Measurements from ENCODE around the gene ECI2. TPM values are rescaled to one million over a fixed set of nuclear protein-coding genes. Genes with fewer than 3 reads are reported as not detected.

Gene ECI2
- 95.9 and 111 TPM in 2 replicates for total RNA-seq (2014; rRNA removed; shearing (Covaris generic))

GRCh38 chr6:4134841-4135664 lies at the start of gene ECI2:
Gene ECI2 (minus strand): TSS chr6:4135575. CDS start chr6:4135560, 15 bp downstream.
- DNase-seq (ENCODE audit: low spot score), result peak; percentile 57

GRCh38 chr6:4180652-4181255 lies 45.4 kb upstream of the ECI2 start:
- DNase-seq (ENCODE audit: low spot score), result no peak

GRCh38 chr6:4179960-4180651 lies 44.7 kb upstream of the ECI2 start:
- no peak for DNase-seq (ENCODE audit: low spot score)

GRCh38 chr6:4178737-4179333 lies 43.5 kb upstream of the ECI2 start:
- no peak for DNase-seq (ENCODE audit: low spot score)

- no peak for DNase-seq (ENCODE audit: low spot score)
Measured at GRCh38 chr6:4176907-4177306, 41.5 kb upstream of the ECI2 start.

- DNase-seq (ENCODE audit: low spot score), result no peak
Measured at GRCh38 chr6:4174042-4174441, 38.7 kb upstream of the ECI2 start.

- no peak for DNase-seq (ENCODE audit: low spot score)
Measured at GRCh38 chr6:4172368-4172767, 37.0 kb upstream of the ECI2 start.

- no peak for DNase-seq (ENCODE audit: low spot score)
Measured at GRCh38 chr6:4170297-4170696, 34.9 kb upstream of the ECI2 start.

- no peak for DNase-seq (ENCODE audit: low spot score)
Measured at GRCh38 chr6:4169028-4169789, 33.8 kb upstream of the ECI2 start.

- no peak for DNase-seq (ENCODE audit: low spot score)
Measured at GRCh38 chr6:4167833-4168232, 32.5 kb upstream of the ECI2 start.

- no peak for DNase-seq (ENCODE audit: low spot score)
Measured at GRCh38 chr6:4167123-4167522, 31.7 kb upstream of the ECI2 start.

- no peak for DNase-seq (ENCODE audit: low spot score)
Measured at GRCh38 chr6:4164456-4164855, 29.1 kb upstream of the ECI2 start.

GRCh38 chr6:4164117-4164442 lies 28.7 kb upstream of the ECI2 start:
- no peak for DNase-seq (ENCODE audit: low spot score)

GRCh38 chr6:4163408-4164116 lies 28.2 kb upstream of the ECI2 start:
- no peak for DNase-seq (ENCODE audit: low spot score)

- no peak for DNase-seq (ENCODE audit: low spot score)
Measured at GRCh38 chr6:4162370-4162769, 27.0 kb upstream of the ECI2 start.

- no peak for DNase-seq (ENCODE audit: low spot score)
Measured at GRCh38 chr6:4159491-4159890, 24.1 kb upstream of the ECI2 start.

- DNase-seq (ENCODE audit: low spot score), result no peak
Measured at GRCh38 chr6:4157506-4157905, 22.1 kb upstream of the ECI2 start.

- DNase-seq (ENCODE audit: low spot score), result peak; percentile 79
Measured at GRCh38 chr6:4155848-4156466, 20.6 kb upstream of the ECI2 start.

- DNase-seq (ENCODE audit: low spot score), result no peak
Measured at GRCh38 chr6:4153514-4153985, 18.2 kb upstream of the ECI2 start.

- DNase-seq (ENCODE audit: low spot score), result no peak
Measured at GRCh38 chr6:4145083-4145482, 9.7 kb upstream of the ECI2 start.

- DNase-seq (ENCODE audit: low spot score), result no peak
Measured at GRCh38 chr6:4139272-4139671, 3.9 kb upstream of the ECI2 start.

Measured in H4 (cell line).